Measurements from ENCODE around the gene NALCN.

GRCh38 chr13:101231751-101232428 lies 184.4 kb downstream of the NALCN start:
- no peak for TF ChIP-seq CTCF (IDR thresholded peaks at IDR 0.05)
- TF ChIP-seq POLR2AphosphoS5 (IDR thresholded peaks at IDR 0.05) = no peak
- no peak for TF ChIP-seq POLR2A (IDR thresholded peaks at IDR 0.05)
- no peak for TF ChIP-seq EP300 (IDR thresholded peaks at IDR 0.05)

Measured in gastroesophageal sphincter (tissue), 3 donors.